Sigmoid colon (tissue), 3 donors: ENCODE measurements around the gene RADX.

Source experiments
- POLR2A ChIP-seq, 2 donors: fragments of 450-650 bp; IDR thresholded peaks; one replicate each; pipeline ENCODE4 v1.6.1; 2016; ENCODE audit warnings: antibody characterized with exemption in 2 of 2, mild to moderate bottlenecking in 2 of 2, moderate library complexity in 2 of 2
- TF ChIP-seq, protein P1 (sequence below), 4 experiments: fragments of 450-650 bp in 3 of 4; fragments of 200-600 bp in 1 of 4; IDR thresholded peaks; one replicate each; pipeline ENCODE4 v1.5.1; 2016 to 2019; ENCODE audit warnings: antibody characterized with exemption in 4 of 4, mild to moderate bottlenecking in 3 of 4, moderate library complexity in 2 of 4

DNA sequence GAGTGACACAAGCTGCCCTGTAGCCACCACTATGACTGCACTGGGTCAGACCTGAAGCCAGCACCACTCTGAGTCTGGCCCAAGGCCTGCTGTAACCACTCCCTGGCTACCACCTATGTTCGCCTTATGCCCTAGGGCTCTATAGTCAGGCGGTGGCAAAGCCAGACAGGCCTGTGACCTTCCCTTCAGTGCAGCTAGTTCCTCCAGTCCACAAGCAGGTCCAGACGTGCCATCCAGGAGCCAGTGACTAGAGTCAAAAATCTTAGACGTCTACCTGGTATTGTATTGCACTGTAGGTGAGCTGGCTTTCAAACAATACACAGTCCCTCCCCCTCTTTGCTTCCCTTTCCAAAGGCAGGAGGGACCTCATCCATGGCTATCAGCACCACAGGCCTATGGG is 60.7 kb downstream of the RADX start:
- TF ChIP-seq, protein P1, sequence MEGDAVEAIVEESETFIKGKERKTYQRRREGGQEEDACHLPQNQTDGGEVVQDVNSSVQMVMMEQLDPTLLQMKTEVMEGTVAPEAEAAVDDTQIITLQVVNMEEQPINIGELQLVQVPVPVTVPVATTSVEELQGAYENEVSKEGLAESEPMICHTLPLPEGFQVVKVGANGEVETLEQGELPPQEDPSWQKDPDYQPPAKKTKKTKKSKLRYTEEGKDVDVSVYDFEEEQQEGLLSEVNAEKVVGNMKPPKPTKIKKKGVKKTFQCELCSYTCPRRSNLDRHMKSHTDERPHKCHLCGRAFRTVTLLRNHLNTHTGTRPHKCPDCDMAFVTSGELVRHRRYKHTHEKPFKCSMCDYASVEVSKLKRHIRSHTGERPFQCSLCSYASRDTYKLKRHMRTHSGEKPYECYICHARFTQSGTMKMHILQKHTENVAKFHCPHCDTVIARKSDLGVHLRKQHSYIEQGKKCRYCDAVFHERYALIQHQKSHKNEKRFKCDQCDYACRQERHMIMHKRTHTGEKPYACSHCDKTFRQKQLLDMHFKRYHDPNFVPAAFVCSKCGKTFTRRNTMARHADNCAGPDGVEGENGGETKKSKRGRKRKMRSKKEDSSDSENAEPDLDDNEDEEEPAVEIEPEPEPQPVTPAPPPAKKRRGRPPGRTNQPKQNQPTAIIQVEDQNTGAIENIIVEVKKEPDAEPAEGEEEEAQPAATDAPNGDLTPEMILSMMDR (IDR thresholded peaks at IDR 0.05) = no peak
- no peak for TF ChIP-seq POLR2A (IDR thresholded peaks at IDR 0.05)
